ENCODE results near the gene GM2A.

The GM2A gene

GRCh38 chr5:151215546-151215880 lies 37.5 kb upstream of the GM2A start:
- no peak overlapping the region for H3K27ac ChIP-seq
- H3K4me3 ChIP-seq, result no peak overlapping the region
- no peak for TF ChIP-seq EZH2 (IDR thresholded peaks at IDR 0.05)
- TF ChIP-seq FOXP2 (optimal IDR thresholded peaks at IDR 0.05; ENCODE audit: control extremely low read depth, extremely low read length, insufficient read depth), result no peak
- TF ChIP-seq POLR2AphosphoS5 (IDR thresholded peaks at IDR 0.05; ENCODE audit: borderline replicate concordance, low read depth, low read length), result no peak
- H3K9ac ChIP-seq (ENCODE audit: insufficient read length), result no peak overlapping the region
- DNase-seq (ENCODE audit: low read depth, low spot score), result no peak
- H3K36me3 ChIP-seq (ENCODE audit: insufficient read depth, low read length), result no peaks in the 10 kb centered on the region
- no peaks in the 10 kb centered on the region for H3K9me3 ChIP-seq (ENCODE audit: low read depth, low read length)

- Histone ChIP-seq H3K9ac (ENCODE audit: insufficient read length) (no peak overlapping the region), H3K4me3 (no peak overlapping the region), H3K36me3 (ENCODE audit: insufficient read depth, low read length) (no peaks in the 10 kb centered on the region), H3K27ac (no peak overlapping the region), H3K9me3 (ENCODE audit: low read depth, low read length) (no peaks in the 10 kb centered on the region)
- no peak for DNase-seq (ENCODE audit: low read depth, low spot score)
- TF ChIP-seq FOXP2 (optimal IDR thresholded peaks at IDR 0.05; ENCODE audit: control extremely low read depth, extremely low read length, insufficient read depth) (no peak), EZH2 (IDR thresholded peaks at IDR 0.05) (no peak), POLR2AphosphoS5 (IDR thresholded peaks at IDR 0.05; ENCODE audit: borderline replicate concordance, low read depth, low read length) (no peak)
Observed at GRCh38 chr5:151216781-151217180, 36.2 kb upstream of the GM2A start.

GRCh38 chr5:151218177-151218576 lies 34.8 kb upstream of the GM2A start:
- Histone ChIP-seq H3K9ac (ENCODE audit: insufficient read length) (no peak overlapping the region), H3K27ac (no peak overlapping the region), H3K36me3 (ENCODE audit: insufficient read depth, low read length) (no peaks in the 10 kb centered on the region), H3K4me3 (no peak overlapping the region), H3K9me3 (ENCODE audit: low read depth, low read length) (no peaks in the 10 kb centered on the region)
- TF ChIP-seq FOXP2 (optimal IDR thresholded peaks at IDR 0.05; ENCODE audit: control extremely low read depth, extremely low read length, insufficient read depth), result no peak
- TF ChIP-seq EZH2 (IDR thresholded peaks at IDR 0.05), result no peak
- no peak for TF ChIP-seq POLR2AphosphoS5 (IDR thresholded peaks at IDR 0.05; ENCODE audit: borderline replicate concordance, low read depth, low read length)
- DNase-seq (ENCODE audit: low read depth, low spot score), result no peak

GRCh38 chr5:151219138-151219537 lies 33.8 kb upstream of the GM2A start:
- Histone ChIP-seq H3K9me3 (ENCODE audit: low read depth, low read length) (no peaks in the 10 kb centered on the region), H3K4me3 (no peak overlapping the region), H3K36me3 (ENCODE audit: insufficient read depth, low read length) (no peaks in the 10 kb centered on the region), H3K9ac (ENCODE audit: insufficient read length) (no peak overlapping the region), H3K27ac (no peak overlapping the region)
- no peak for DNase-seq (ENCODE audit: low read depth, low spot score)
- TF ChIP-seq EZH2 (IDR thresholded peaks at IDR 0.05), result no peak
- no peak for TF ChIP-seq FOXP2 (optimal IDR thresholded peaks at IDR 0.05; ENCODE audit: control extremely low read depth, extremely low read length, insufficient read depth)
- no peak for TF ChIP-seq POLR2AphosphoS5 (IDR thresholded peaks at IDR 0.05; ENCODE audit: borderline replicate concordance, low read depth, low read length)

GRCh38 chr5:151219789-151220188 lies 33.2 kb upstream of the GM2A start:
- DNase-seq (ENCODE audit: low read depth, low spot score), result no peak
- H3K4me3 ChIP-seq, result no peak overlapping the region
- no peak overlapping the region for H3K9ac ChIP-seq (ENCODE audit: insufficient read length)
- no peaks in the 10 kb centered on the region for H3K9me3 ChIP-seq (ENCODE audit: low read depth, low read length)
- no peaks in the 10 kb centered on the region for H3K36me3 ChIP-seq (ENCODE audit: insufficient read depth, low read length)
- H3K27ac ChIP-seq, result no peak overlapping the region
- TF ChIP-seq EZH2 (IDR thresholded peaks at IDR 0.05) (no peak), FOXP2 (optimal IDR thresholded peaks at IDR 0.05; ENCODE audit: control extremely low read depth, extremely low read length, insufficient read depth) (no peak), POLR2AphosphoS5 (IDR thresholded peaks at IDR 0.05; ENCODE audit: borderline replicate concordance, low read depth, low read length) (no peak)

- Histone ChIP-seq H3K4me3 (no peak overlapping the region), H3K9ac (ENCODE audit: insufficient read length) (no peak overlapping the region), H3K9me3 (ENCODE audit: low read depth, low read length) (no peaks in the 10 kb centered on the region), H3K36me3 (ENCODE audit: insufficient read depth, low read length) (no peaks in the 10 kb centered on the region), H3K27ac (no peak overlapping the region)
- no peak for DNase-seq (ENCODE audit: low read depth, low spot score)
- TF ChIP-seq FOXP2 (optimal IDR thresholded peaks at IDR 0.05; ENCODE audit: control extremely low read depth, extremely low read length, insufficient read depth) (no peak), POLR2AphosphoS5 (IDR thresholded peaks at IDR 0.05; ENCODE audit: borderline replicate concordance, low read depth, low read length) (no peak), EZH2 (IDR thresholded peaks at IDR 0.05) (no peak)
Observed at GRCh38 chr5:151221574-151221973, 31.4 kb upstream of the GM2A start.

- TF ChIP-seq POLR2AphosphoS5 (IDR thresholded peaks at IDR 0.05; ENCODE audit: borderline replicate concordance, low read depth, low read length), result no peak
- no peak for TF ChIP-seq EZH2 (IDR thresholded peaks at IDR 0.05)
- H3K36me3 ChIP-seq (ENCODE audit: insufficient read depth, low read length), result no peaks in the 10 kb centered on the region
- no peak overlapping the region for H3K4me3 ChIP-seq
- H3K9ac ChIP-seq (ENCODE audit: insufficient read length), result no peak overlapping the region
- H3K9me3 ChIP-seq (ENCODE audit: low read depth, low read length), result no peaks in the 10 kb centered on the region
- DNase-seq (ENCODE audit: low read depth, low spot score), result no peak
- H3K27ac ChIP-seq, result no peak overlapping the region
Observed at GRCh38 chr5:151222054-151222789, 30.8 kb upstream of the GM2A start.

GRCh38 chr5:151222790-151223446 lies 30.1 kb upstream of the GM2A start:
- Histone ChIP-seq H3K36me3 (ENCODE audit: insufficient read depth, low read length) (no peaks in the 10 kb centered on the region), H3K27ac (no peak overlapping the region), H3K9ac (ENCODE audit: insufficient read length) (no peak overlapping the region), H3K4me3 (no peak overlapping the region), H3K9me3 (ENCODE audit: low read depth, low read length) (no peaks in the 10 kb centered on the region)
- no peak for DNase-seq (ENCODE audit: low read depth, low spot score)
- TF ChIP-seq POLR2AphosphoS5 (IDR thresholded peaks at IDR 0.05; ENCODE audit: borderline replicate concordance, low read depth, low read length) (no peak), FOXP2 (optimal IDR thresholded peaks at IDR 0.05; ENCODE audit: control extremely low read depth, extremely low read length, insufficient read depth) (no peak), EZH2 (IDR thresholded peaks at IDR 0.05) (no peak)
